Stimulated activated CD4-positive, alpha-beta T cell treated with anti-CD3 and anti-CD28 coated beads, TNF-alpha, amount 100 ng/mL, for 1 hour (primary cell): ENCODE results near the gene RARG.
"Not testable (repeated sequence)": the region's sequence is repeated elsewhere in the genome, so short reads cannot be mapped to it uniquely, and the experiment has no call there.

Experiments
- DNase-seq, 3 donors: peaks; one replicate each; pipeline ENCODE4 v3.0.0-alpha.2; 2020; ENCODE audit warnings: low read depth in 3 of 3, low spot score in 1 of 3

Gene RARG

GRCh38 chr12:53193040-53193439 lies 39.0 kb downstream of the RARG start:
- DNase-seq: no peak

GRCh38 chr12:53192531-53193021 lies 39.4 kb downstream of the RARG start:
- no peak for DNase-seq

- DNase-seq: no peak
These were observed 40.0 kb downstream of the RARG start for GRCh38 chr12:53191885-53192530.

- DNase-seq: no peak
These were observed 40.7 kb downstream of the RARG start for GRCh38 chr12:53191096-53191884.

- DNase-seq: peak in 1 of 3 donors; percentile 36
These were observed 41.8 kb downstream of the RARG start for GRCh38 chr12:53190108-53190729.

- no peak for DNase-seq
These were observed 44.7 kb downstream of the RARG start for GRCh38 chr12:53187145-53187899.

GRCh38 chr12:53186745-53187144 lies 45.3 kb downstream of the RARG start:
- no peak for DNase-seq

- DNase-seq: no peak
These were observed 46.3 kb downstream of the RARG start for GRCh38 chr12:53185582-53186153.

- DNase-seq: no peak
These were observed 47.2 kb downstream of the RARG start for GRCh38 chr12:53184828-53185227.

- no peak for DNase-seq
These were observed 49.1 kb downstream of the RARG start for GRCh38 chr12:53182903-53183302.

- DNase-seq: no peak
These were observed 50.1 kb downstream of the RARG start for GRCh38 chr12:53181935-53182334.

- DNase-seq: peak; percentile 48 to 70 (median 64)
These were observed 50.9 kb downstream of the RARG start for GRCh38 chr12:53180931-53181645.

- peak; percentile 92 to 96 (median 95) for DNase-seq
These were observed 51.6 kb downstream of the RARG start, which contains the start of the genes CSAD and ZNF740 for GRCh38 chr12:53180220-53180930. Gene CSAD, minus strand, starts transcription at chr12:53180925. Its CDS starts 7,455 bp downstream, at chr12:53173470. Gene ZNF740, plus strand, starts transcription at chr12:53180722. Its CDS starts 1,262 bp downstream, at chr12:53181984.

GRCh38 chr12:53179687-53180219 lies 52.3 kb downstream of the RARG start:
- DNase-seq: no peak

GRCh38 chr12:53178803-53179202 lies 53.2 kb downstream of the RARG start:
- not testable (repeated sequence) for DNase-seq

GRCh38 chr12:53177447-53177846 lies 54.6 kb downstream of the RARG start:
- not testable (repeated sequence) for DNase-seq

GRCh38 chr12:53176750-53177149 lies 55.3 kb downstream of the RARG start:
- no peak for DNase-seq

GRCh38 chr12:53174881-53175491 lies 57.0 kb downstream of the RARG start:
- DNase-seq: no peak
